ENCODE measurements around the gene HELB. TPM values are rescaled to one million over a fixed set of nuclear protein-coding genes. Genes with fewer than 3 reads are reported as not detected.

The HELB gene
- total and polyA plus RNA-seq, 10 of the 15 experiments (the other 5 are each of a cell fraction or from before 2014, with no cell fraction given), result 0.58 to 10.0 (median 4.4) TPM

DNA sequence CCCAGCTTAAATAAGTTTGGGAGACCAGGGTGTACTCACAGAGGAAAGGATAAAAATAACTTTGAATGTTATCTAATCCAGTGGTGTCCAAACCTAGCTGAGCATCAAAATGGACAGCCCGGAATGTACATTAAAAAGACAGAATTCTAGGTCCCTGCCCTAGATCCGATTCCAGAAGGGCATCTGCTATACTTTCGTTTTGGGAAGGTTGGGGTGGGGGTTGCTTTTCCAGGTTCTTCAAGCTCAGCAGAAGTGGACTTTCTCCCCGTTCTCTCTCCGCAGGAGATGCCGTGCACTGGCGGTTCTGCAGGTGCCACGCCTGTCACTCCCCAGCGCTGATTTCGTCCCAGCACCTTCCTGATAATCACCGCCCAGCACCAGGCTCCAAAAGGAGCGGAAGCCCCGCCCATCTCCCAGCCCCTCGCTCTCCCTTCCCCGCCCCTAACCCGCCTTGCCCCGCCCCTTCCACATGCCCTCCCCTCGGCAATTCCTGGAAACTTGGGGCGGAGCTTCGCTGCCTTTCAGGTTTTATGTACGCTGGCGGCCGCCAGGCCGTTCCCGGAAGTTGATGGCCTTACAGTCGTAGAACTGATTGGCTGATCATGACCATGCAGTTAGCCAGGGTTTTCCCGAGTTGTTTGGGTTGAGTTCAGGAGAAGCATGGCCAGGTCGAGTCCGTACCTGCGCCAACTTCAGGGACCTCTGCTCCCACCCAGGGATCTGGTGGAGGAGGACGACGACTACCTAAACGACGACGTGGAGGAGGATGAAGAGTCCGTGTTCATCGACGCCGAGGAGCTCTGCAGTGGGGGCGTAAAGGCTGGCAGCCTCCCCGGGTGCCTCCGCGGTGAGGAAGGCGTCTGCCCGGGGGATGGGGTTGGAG is at the start of gene HELB (continued):
- TF ChIP-seq, protein P1, sequence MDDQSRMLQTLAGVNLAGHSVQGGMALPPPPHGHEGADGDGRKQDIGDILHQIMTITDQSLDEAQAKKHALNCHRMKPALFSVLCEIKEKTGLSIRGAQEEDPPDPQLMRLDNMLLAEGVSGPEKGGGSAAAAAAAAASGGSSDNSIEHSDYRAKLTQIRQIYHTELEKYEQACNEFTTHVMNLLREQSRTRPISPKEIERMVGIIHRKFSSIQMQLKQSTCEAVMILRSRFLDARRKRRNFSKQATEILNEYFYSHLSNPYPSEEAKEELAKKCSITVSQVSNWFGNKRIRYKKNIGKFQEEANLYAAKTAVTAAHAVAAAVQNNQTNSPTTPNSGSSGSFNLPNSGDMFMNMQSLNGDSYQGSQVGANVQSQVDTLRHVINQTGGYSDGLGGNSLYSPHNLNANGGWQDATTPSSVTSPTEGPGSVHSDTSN (IDR thresholded peaks at IDR 0.05; ENCODE audit: insufficient replicate concordance, low read depth, low read length), result no peak
- TF ChIP-seq, protein P2, sequence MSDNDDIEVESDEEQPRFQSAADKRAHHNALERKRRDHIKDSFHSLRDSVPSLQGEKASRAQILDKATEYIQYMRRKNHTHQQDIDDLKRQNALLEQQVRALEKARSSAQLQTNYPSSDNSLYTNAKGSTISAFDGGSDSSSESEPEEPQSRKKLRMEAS (IDR thresholded peaks at IDR 0.05; ENCODE audit: low read depth, low read length), result no peak
- TF ChIP-seq SMAD5 (IDR thresholded peaks at IDR 0.05; ENCODE audit: low read depth), result peak; percentile 62
- no peak for TF ChIP-seq SIX5 (IDR thresholded peaks at IDR 0.05; ENCODE audit: low read depth, low read length, severe bottlenecking)
- peak; percentile 24; the same call in 1 of the 2 replicates for TF ChIP-seq SPI1 (IDR thresholded peaks at IDR 0.05; ENCODE audit: borderline replicate concordance, insufficient read depth, low read depth, low read length)
- no peak for TF ChIP-seq TBL1XR1 (IDR thresholded peaks at IDR 0.05; ENCODE audit: low read depth, low read length)
- no peak for TF ChIP-seq SREBF1 (IDR thresholded peaks at IDR 0.05; ENCODE audit: low read length)
- no peak for TF ChIP-seq JUNB (IDR thresholded peaks at IDR 0.05)
- no peak for TF ChIP-seq ZNF384 (IDR thresholded peaks at IDR 0.05; ENCODE audit: borderline replicate concordance, low read depth, low read length)
- TF ChIP-seq, protein P3, sequence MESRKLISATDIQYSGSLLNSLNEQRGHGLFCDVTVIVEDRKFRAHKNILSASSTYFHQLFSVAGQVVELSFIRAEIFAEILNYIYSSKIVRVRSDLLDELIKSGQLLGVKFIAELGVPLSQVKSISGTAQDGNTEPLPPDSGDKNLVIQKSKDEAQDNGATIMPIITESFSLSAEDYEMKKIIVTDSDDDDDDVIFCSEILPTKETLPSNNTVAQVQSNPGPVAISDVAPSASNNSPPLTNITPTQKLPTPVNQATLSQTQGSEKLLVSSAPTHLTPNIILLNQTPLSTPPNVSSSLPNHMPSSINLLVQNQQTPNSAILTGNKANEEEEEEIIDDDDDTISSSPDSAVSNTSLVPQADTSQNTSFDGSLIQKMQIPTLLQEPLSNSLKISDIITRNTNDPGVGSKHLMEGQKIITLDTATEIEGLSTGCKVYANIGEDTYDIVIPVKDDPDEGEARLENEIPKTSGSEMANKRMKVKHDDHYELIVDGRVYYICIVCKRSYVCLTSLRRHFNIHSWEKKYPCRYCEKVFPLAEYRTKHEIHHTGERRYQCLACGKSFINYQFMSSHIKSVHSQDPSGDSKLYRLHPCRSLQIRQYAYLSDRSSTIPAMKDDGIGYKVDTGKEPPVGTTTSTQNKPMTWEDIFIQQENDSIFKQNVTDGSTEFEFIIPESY (IDR thresholded peaks at IDR 0.05), result no peak
- TF ChIP-seq RAD51 (IDR thresholded peaks at IDR 0.05), result no peak
- no peak for TF ChIP-seq JUND (IDR thresholded peaks at IDR 0.05; ENCODE audit: low read depth, low read length)
- no peak for TF ChIP-seq RAD21 (IDR thresholded peaks at IDR 0.05; ENCODE audit: insufficient read depth, low read depth, low read length)
- no peak for TF ChIP-seq TARDBP (IDR thresholded peaks at IDR 0.05; ENCODE audit: borderline replicate concordance)
- TF ChIP-seq, protein P4, sequence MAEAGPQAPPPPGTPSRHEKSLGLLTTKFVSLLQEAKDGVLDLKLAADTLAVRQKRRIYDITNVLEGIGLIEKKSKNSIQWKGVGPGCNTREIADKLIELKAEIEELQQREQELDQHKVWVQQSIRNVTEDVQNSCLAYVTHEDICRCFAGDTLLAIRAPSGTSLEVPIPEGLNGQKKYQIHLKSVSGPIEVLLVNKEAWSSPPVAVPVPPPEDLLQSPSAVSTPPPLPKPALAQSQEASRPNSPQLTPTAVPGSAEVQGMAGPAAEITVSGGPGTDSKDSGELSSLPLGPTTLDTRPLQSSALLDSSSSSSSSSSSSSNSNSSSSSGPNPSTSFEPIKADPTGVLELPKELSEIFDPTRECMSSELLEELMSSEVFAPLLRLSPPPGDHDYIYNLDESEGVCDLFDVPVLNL (IDR thresholded peaks at IDR 0.05; ENCODE audit: low read depth, low read length), result no peak
- TF ChIP-seq, protein P5, sequence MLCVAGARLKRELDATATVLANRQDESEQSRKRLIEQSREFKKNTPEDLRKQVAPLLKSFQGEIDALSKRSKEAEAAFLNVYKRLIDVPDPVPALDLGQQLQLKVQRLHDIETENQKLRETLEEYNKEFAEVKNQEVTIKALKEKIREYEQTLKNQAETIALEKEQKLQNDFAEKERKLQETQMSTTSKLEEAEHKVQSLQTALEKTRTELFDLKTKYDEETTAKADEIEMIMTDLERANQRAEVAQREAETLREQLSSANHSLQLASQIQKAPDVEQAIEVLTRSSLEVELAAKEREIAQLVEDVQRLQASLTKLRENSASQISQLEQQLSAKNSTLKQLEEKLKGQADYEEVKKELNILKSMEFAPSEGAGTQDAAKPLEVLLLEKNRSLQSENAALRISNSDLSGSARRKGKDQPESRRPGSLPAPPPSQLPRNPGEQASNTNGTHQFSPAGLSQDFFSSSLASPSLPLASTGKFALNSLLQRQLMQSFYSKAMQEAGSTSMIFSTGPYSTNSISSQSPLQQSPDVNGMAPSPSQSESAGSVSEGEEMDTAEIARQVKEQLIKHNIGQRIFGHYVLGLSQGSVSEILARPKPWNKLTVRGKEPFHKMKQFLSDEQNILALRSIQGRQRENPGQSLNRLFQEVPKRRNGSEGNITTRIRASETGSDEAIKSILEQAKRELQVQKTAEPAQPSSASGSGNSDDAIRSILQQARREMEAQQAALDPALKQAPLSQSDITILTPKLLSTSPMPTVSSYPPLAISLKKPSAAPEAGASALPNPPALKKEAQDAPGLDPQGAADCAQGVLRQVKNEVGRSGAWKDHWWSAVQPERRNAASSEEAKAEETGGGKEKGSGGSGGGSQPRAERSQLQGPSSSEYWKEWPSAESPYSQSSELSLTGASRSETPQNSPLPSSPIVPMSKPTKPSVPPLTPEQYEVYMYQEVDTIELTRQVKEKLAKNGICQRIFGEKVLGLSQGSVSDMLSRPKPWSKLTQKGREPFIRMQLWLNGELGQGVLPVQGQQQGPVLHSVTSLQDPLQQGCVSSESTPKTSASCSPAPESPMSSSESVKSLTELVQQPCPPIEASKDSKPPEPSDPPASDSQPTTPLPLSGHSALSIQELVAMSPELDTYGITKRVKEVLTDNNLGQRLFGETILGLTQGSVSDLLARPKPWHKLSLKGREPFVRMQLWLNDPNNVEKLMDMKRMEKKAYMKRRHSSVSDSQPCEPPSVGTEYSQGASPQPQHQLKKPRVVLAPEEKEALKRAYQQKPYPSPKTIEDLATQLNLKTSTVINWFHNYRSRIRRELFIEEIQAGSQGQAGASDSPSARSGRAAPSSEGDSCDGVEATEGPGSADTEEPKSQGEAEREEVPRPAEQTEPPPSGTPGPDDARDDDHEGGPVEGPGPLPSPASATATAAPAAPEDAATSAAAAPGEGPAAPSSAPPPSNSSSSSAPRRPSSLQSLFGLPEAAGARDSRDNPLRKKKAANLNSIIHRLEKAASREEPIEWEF (IDR thresholded peaks at IDR 0.05; ENCODE audit: insufficient replicate concordance, low read depth, low read length), result no peak
- TF ChIP-seq ASH2L (IDR thresholded peaks at IDR 0.05; ENCODE audit: borderline replicate concordance, low read depth), result no peak; the same call in 1 of the 2 replicates
- 0 out of 2 replicates have a peak, but pooled peaks have one; percentile 11 for TF ChIP-seq BCL11A (IDR thresholded peaks at IDR 0.05; ENCODE audit: low read depth, low read length)
